Tibial nerve (tissue), 4 donors: Measurements from ENCODE around the gene MED12L. TPM values are rescaled to one million over a fixed set of nuclear protein-coding genes. Genes with fewer than 3 reads are reported as not detected.
A peak's percentile ranks its signal among the peaks of the same experiment; 100 is the strongest.

Experiments
- DNase-seq, 2 donors: peaks; one replicate each; pipeline ENCODE4 v3.0.0-alpha.2; 2019; ENCODE audit warnings: low spot score in 2 of 2
- H3K27ac ChIP-seq, 4 donors: fragments of 200-600 bp; sonication (generic) in 3 of 4; one replicate each; pipeline ENCODE4 v1.5.1; 2017 to 2019; ENCODE audit warnings: mild to moderate bottlenecking in 1 of 4
- H3K27me3 ChIP-seq, 2 donors: fragments of 200-600 bp; sonication (generic) in 1 of 2; one replicate each; pipeline versions ENCODE4 v1.5.1 to v1.6.0; 2017 to 2019
- H3K36me3 ChIP-seq, 3 donors: fragments of 200-600 bp; sonication (generic); one replicate each; pipeline ENCODE4 v1.5.1; 2018 to 2019
- H3K4me1 ChIP-seq, 4 donors: fragments of 200-600 bp; sonication (generic) in 3 of 4; one replicate each; pipeline ENCODE4 v1.5.1; 2017 to 2019
- H3K4me3 ChIP-seq, 4 donors: fragments of 200-600 bp; sonication (generic) in 3 of 4; one replicate each; pipeline ENCODE4 v1.5.1; 2017 to 2019; ENCODE audit warnings: mild to moderate bottlenecking in 1 of 4, moderate library complexity in 1 of 4
- H3K9me3 ChIP-seq, 4 donors: fragments of 200-600 bp; sonication (generic) in 3 of 4; one replicate each; pipeline ENCODE4 v1.5.1; 2017 to 2019
- EP300 ChIP-seq, 2 donors: sonication (generic); formaldehyde crosslinking; IDR thresholded peaks; one replicate each; pipeline ENCODE4 v1.6.1; 2017; ENCODE audit warnings: antibody characterized with exemption in 2 of 2, mild to moderate bottlenecking in 1 of 2
- POLR2A ChIP-seq, 2 donors: fragments of 450-650 bp; IDR thresholded peaks; one replicate each; pipeline ENCODE4 v1.6.1; 2017; ENCODE audit warnings: antibody characterized with exemption in 2 of 2, mild to moderate bottlenecking in 2 of 2, moderate library complexity in 2 of 2
- WGBS, 2 donors: methylation state at CpG; one replicate each; pipeline ENCODE4 v1.1.5; 2018; 5-methylcytosine and 5-hydroxymethylcytosine counted together
- total RNA-seq, 4 donors: library from RNA; depleted of rRNA; stranded (reverse); fragments of >200 nt; gene quantifications; one replicate each; pipeline ENCODE4 v1.1.0, GENCODE V29; 2016
- TF ChIP-seq, protein P1 (sequence below), 5 experiments: fragments of 200-600 bp in 3 of 5; fragments of 450-650 bp in 2 of 5; sonication (generic) in 3 of 5; IDR thresholded peaks; one replicate each; pipeline ENCODE4 v1.5.1; 2016 to 2019; ENCODE audit warnings: antibody characterized with exemption in 5 of 5, mild to moderate bottlenecking in 3 of 5, moderate library complexity in 2 of 5

Gene MED12L
- total RNA-seq, 4 donors from 2014 or later, result 1.2 to 5.9 (median 2.4) TPM

DNA sequence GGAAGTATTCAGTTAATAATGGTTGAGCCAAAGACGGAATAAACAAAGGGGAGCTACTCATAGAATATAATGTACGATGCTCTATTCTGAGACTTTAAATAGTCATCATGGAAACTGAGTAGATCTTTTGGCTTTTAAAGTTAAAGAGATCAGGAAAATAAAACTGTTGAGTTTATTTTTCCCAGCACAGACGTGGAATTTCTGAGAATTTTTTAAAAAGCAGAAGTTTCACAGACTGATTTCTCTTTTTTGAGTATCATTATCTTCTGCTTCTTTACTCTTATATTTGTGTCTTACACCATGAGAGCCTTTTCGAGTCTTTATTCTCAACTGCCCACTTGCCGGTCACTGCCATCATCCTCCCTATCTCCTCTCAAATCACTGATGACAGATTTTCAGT is 179.7 kb downstream of the MED12L start:
- peaks cover 0 to 21% (median 6%) of the 10 kb centered on the region in 4 donors for H3K4me1 ChIP-seq
- DNase-seq, result no peak
- WGBS, 2 donors, result 68 to 73% methylated on average over 5 of the region's 5 CpGs

DNA sequence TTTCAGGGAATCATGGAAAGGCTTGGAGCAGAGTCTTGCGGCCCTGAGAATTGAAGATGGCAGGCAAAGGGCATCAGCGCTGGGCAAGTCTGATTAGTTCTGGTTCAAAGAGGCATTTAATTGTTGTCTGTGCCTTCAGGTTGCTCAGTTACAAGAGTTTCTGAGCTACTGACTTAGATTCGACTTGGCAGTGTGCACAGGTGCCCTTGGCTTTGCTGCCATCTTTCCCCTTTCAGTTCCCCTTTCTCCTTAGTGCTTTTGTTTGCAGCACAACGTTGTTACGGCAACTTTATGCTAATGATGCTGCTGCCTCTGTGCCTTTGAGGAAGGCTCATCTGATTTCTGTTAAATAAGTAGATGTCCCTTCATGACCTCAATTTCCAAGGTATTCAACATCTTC is 180.4 kb downstream of the MED12L start:
- Histone ChIP-seq H3K4me3 (no peak overlapping the region), H3K9me3 (no peaks in the 10 kb centered on the region), H3K27ac (peak overlapping the region in 2 of 4 donors; percentile 0 to 52), H3K27me3 (no peaks in the 10 kb centered on the region), H3K4me1 (peaks cover 0 to 24% (median 6%) of the 10 kb centered on the region in 4 donors), H3K36me3 (no peaks in the 10 kb centered on the region)
- DNase-seq, result no peak
- WGBS, 2 donors, result 65 to 70% methylated on average over 5 of the region's 5 CpGs
- TF ChIP-seq POLR2A (IDR thresholded peaks at IDR 0.05) (no peak), EP300 (IDR thresholded peaks at IDR 0.05) (no peak)
- TF ChIP-seq, protein P1, sequence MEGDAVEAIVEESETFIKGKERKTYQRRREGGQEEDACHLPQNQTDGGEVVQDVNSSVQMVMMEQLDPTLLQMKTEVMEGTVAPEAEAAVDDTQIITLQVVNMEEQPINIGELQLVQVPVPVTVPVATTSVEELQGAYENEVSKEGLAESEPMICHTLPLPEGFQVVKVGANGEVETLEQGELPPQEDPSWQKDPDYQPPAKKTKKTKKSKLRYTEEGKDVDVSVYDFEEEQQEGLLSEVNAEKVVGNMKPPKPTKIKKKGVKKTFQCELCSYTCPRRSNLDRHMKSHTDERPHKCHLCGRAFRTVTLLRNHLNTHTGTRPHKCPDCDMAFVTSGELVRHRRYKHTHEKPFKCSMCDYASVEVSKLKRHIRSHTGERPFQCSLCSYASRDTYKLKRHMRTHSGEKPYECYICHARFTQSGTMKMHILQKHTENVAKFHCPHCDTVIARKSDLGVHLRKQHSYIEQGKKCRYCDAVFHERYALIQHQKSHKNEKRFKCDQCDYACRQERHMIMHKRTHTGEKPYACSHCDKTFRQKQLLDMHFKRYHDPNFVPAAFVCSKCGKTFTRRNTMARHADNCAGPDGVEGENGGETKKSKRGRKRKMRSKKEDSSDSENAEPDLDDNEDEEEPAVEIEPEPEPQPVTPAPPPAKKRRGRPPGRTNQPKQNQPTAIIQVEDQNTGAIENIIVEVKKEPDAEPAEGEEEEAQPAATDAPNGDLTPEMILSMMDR (IDR thresholded peaks at IDR 0.05), result no peak

More for the DNA sequence above, 179.7 kb downstream of the MED12L start:
- TF ChIP-seq, protein P1 (IDR thresholded peaks at IDR 0.05), result no peak
- TF ChIP-seq EP300 (IDR thresholded peaks at IDR 0.05) (no peak), POLR2A (IDR thresholded peaks at IDR 0.05) (no peak)
- H3K27me3 ChIP-seq, result no peaks in the 10 kb centered on the region
- H3K4me3 ChIP-seq, result no peak overlapping the region
- H3K27ac ChIP-seq, result peak overlapping the region in 2 of 4 donors; percentile 26 to 52
- no peaks in the 10 kb centered on the region for H3K36me3 ChIP-seq
- H3K9me3 ChIP-seq, result no peaks in the 10 kb centered on the region

- H3K27me3 ChIP-seq, result no peaks in the 10 kb centered on the region
- peak overlapping the region in 2 of 4 donors; percentile 15 to 39 for H3K27ac ChIP-seq
- H3K36me3 ChIP-seq, result no peaks in the 10 kb centered on the region
- 93 to 94% methylated on average over 1 of the region's 1 CpG for WGBS, 2 donors
- peaks cover 0 to 24% (median 6%) of the 10 kb centered on the region in 4 donors for H3K4me1 ChIP-seq
- no peak for TF ChIP-seq POLR2A (IDR thresholded peaks at IDR 0.05)
- TF ChIP-seq, protein P1 (IDR thresholded peaks at IDR 0.05), result no peak
- TF ChIP-seq EP300 (IDR thresholded peaks at IDR 0.05), result no peak
- H3K4me3 ChIP-seq, result no peak overlapping the region
- DNase-seq, result no peak
- H3K9me3 ChIP-seq, result no peaks in the 10 kb centered on the region
Measured at GRCh38 chr3:151267066-151267465, 181.6 kb downstream of the MED12L start.

- no peak for DNase-seq
- Histone ChIP-seq H3K4me3 (no peak overlapping the region), H3K27ac (peak overlapping the region in 3 of 4 donors; percentile 3 to 52 (median 22)), H3K4me1 (peaks cover 0 to 24% (median 6%) of the 10 kb centered on the region in 4 donors), H3K27me3 (no peaks in the 10 kb centered on the region), H3K36me3 (no peaks in the 10 kb centered on the region), H3K9me3 (no peaks in the 10 kb centered on the region)
- WGBS, 2 donors, result 81 to 85% methylated on average over 11 of the region's 11 CpGs
- TF ChIP-seq, protein P1 (IDR thresholded peaks at IDR 0.05), result no peak
- TF ChIP-seq POLR2A (IDR thresholded peaks at IDR 0.05) (no peak), EP300 (IDR thresholded peaks at IDR 0.05) (no peak)
Measured at GRCh38 chr3:151268267-151269235, 183.1 kb downstream of the MED12L start.

GRCh38 chr3:151269631-151270030 is 184.2 kb downstream of the MED12L start:
- Histone ChIP-seq H3K4me3 (no peak overlapping the region), H3K4me1 (peaks cover 0 to 24% (median 6%) of the 10 kb centered on the region in 4 donors), H3K36me3 (no peaks in the 10 kb centered on the region), H3K27ac (peak overlapping the region in 1 of 4 donors; percentile 52), H3K27me3 (no peaks in the 10 kb centered on the region), H3K9me3 (no peaks in the 10 kb centered on the region)
- 46 to 50% methylated on average over 5 of the region's 5 CpGs for WGBS, 2 donors
- no peak for DNase-seq
- TF ChIP-seq, protein P1 (IDR thresholded peaks at IDR 0.05), result no peak
- TF ChIP-seq EP300 (IDR thresholded peaks at IDR 0.05) (no peak), POLR2A (IDR thresholded peaks at IDR 0.05) (no peak)
